HepG2 (cell line): ENCODE data around the gene MXRA7. TPM values are rescaled to one million over a fixed set of nuclear protein-coding genes. Genes with fewer than 3 reads are reported as not detected.

Experiments used
- JUND ChIP-seq: sonication (generic); formaldehyde crosslinking; IDR thresholded peaks from 2 replicates; pipeline ENCODE4 v1.8.0; 2022; ENCODE audit warnings: mild to moderate bottlenecking, missing genetic modification reagents
- MXD4 ChIP-seq: IDR thresholded peaks from 2 replicates; pipeline ENCODE4 v1.6.1; 2016; ENCODE audit warnings: mild to moderate bottlenecking, missing biosample characterization, missing genetic modification reagents
- MYNN ChIP-seq: sonication (generic); formaldehyde crosslinking; IDR thresholded peaks from 2 replicates; pipeline ENCODE4 v1.4.0; 2020; ENCODE audit warnings: mild to moderate bottlenecking, low read depth, missing genetic modification reagents
- RBM39 ChIP-seq: fragments of 200-400 bp; formaldehyde crosslinking; IDR thresholded peaks from one replicate; pipeline ENCODE4 v1.6.1; 2018; ENCODE audit warnings: antibody characterized with exemption, mild to moderate bottlenecking, low read depth, low read length; ENCODE audit not compliant: poor library complexity, severe bottlenecking
- ZNF205 ChIP-seq: IDR thresholded peaks from 2 replicates; pipeline ENCODE4 v1.6.1; 2018; ENCODE audit warnings: missing biosample characterization, missing genetic modification reagents
- ZNF510 ChIP-seq: sonication (generic); formaldehyde crosslinking; IDR thresholded peaks from 2 replicates; pipeline ENCODE4 v1.4.0; 2020; ENCODE audit warnings: low read depth, mild to moderate bottlenecking, missing genetic modification reagents
- ZNF703 ChIP-seq: sonication (generic); formaldehyde crosslinking; IDR thresholded peaks from 2 replicates; pipeline ENCODE4 v1.5.1; 2020; ENCODE audit warnings: missing genetic modification reagents, mild to moderate bottlenecking, moderate library complexity, borderline replicate concordance
- ZNF780A ChIP-seq: sonication (generic); formaldehyde crosslinking; IDR thresholded peaks from 2 replicates; pipeline ENCODE4 v1.8.0; 2022; ENCODE audit warnings: mild to moderate bottlenecking, missing genetic modification reagents, moderate library complexity
- polyA plus RNA-seq, 8 experiments: library from polyadenylated mRNA; depleted of rRNA in 3 of 8; stranded (reverse) in 7 of 8; unstranded in 1 of 8; fragments of >200 nt; fragmentation: Illumina TruSeq in 4 of 8; extraction: Trizol in 4 of 8; gene quantifications; 2 replicates each; pipeline versions ENCODE4 v1.2.1 to v1.2.3, GENCODE V29; 2011 to 2016; ENCODE audit warnings: low read depth in 4 of 8, missing spikeins in 1 of 8, mixed read lengths in 1 of 8; ENCODE audit not compliant: insufficient read depth in 1 of 8
- total RNA-seq, 5 experiments: library from RNA; depleted of rRNA; stranded (reverse); fragments of >200 nt; fragmentation: Illumina TruSeq; extraction: Trizol; gene quantifications; 2 replicates each; pipeline ENCODE4 v1.2.3, GENCODE V29; 2016; ENCODE audit warnings: low read depth in 1 of 5
- TF ChIP-seq, protein P1 (sequence below): sonication (generic); formaldehyde crosslinking; IDR thresholded peaks from 2 replicates; pipeline ENCODE4 v1.8.0; 2022; ENCODE audit warnings: missing genetic modification reagents, mild to moderate bottlenecking, borderline replicate concordance
- TF ChIP-seq, protein P2 (sequence below): sonication (generic); formaldehyde crosslinking; IDR thresholded peaks from 2 replicates; pipeline ENCODE4 v1.8.1; 2022; ENCODE audit warnings: mild to moderate bottlenecking, missing genetic modification reagents
- TF ChIP-seq, protein P3 (sequence below): sonication (generic); formaldehyde crosslinking; IDR thresholded peaks from 2 replicates; pipeline ENCODE4 v1.9.0; 2021; ENCODE audit warnings: missing genetic modification reagents, borderline replicate concordance
- TF ChIP-seq, protein P4 (sequence below): sonication (generic); formaldehyde crosslinking; IDR thresholded peaks from 2 replicates; pipeline ENCODE4 v1.5.1; 2020; ENCODE audit warnings: missing genetic modification reagents, mild to moderate bottlenecking, borderline replicate concordance
- TF ChIP-seq, protein P5 (sequence below): sonication (generic); formaldehyde crosslinking; IDR thresholded peaks from 2 replicates; pipeline ENCODE4 v1.9.0; 2021; ENCODE audit warnings: missing genetic modification reagents, borderline replicate concordance
- TF ChIP-seq, protein P6 (sequence below): sonication (generic); formaldehyde crosslinking; IDR thresholded peaks from 2 replicates; pipeline ENCODE4 v1.5.0; 2020; ENCODE audit warnings: missing genetic modification reagents

The MXRA7 gene
- total and polyA plus RNA-seq, 2 of the 13 experiments (the other 11 are each of a cell fraction or from before 2014, with no cell fraction given) = 44.8 to 112 TPM

DNA sequence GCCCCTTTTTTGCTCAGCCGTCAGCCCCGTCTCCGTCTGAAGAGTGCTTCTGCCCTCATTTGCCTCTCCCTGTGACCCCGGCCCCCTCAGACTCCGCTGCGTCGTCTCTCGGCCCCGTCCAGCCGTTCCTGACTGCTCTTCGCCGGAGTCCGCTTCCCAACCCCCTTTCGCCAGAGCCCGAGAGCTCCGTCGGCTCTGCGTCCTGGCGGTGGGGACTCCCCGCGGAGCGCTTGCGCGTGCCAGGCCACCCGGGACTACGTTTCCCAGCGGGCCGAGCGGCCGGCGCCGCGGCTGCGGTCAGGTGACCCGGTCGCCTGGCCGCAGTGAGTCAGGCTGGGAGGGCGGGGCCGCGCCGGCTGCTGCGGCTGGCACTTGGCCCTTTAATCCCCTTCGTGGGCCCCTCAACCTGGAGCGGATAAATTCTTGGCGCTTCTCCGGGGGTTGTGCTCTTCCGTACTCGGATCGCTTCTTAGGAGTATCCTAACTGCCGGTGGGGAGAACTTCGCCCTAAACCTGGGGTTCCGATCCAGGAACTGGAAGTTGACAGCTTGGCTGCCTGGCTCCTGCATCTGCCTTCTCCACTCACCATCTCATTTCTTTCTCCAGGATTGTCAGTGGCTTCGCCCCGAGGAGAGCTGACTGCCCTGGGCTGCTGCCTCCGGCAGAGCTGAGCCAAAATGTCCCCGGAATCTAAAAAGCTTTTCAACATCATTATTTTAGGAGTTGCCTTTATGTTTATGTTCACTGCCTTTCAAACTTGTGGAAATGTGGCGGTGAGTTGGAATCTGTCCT lies 27.1 kb upstream of the MXRA7 start, which contains the start of gene MFSD11 (continued):
- TF ChIP-seq, protein P1, sequence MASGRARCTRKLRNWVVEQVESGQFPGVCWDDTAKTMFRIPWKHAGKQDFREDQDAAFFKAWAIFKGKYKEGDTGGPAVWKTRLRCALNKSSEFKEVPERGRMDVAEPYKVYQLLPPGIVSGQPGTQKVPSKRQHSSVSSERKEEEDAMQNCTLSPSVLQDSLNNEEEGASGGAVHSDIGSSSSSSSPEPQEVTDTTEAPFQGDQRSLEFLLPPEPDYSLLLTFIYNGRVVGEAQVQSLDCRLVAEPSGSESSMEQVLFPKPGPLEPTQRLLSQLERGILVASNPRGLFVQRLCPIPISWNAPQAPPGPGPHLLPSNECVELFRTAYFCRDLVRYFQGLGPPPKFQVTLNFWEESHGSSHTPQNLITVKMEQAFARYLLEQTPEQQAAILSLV (CRISPR knock-in tag) = no peak; the same call in none of the 2 replicates
- TF ChIP-seq, protein P2, sequence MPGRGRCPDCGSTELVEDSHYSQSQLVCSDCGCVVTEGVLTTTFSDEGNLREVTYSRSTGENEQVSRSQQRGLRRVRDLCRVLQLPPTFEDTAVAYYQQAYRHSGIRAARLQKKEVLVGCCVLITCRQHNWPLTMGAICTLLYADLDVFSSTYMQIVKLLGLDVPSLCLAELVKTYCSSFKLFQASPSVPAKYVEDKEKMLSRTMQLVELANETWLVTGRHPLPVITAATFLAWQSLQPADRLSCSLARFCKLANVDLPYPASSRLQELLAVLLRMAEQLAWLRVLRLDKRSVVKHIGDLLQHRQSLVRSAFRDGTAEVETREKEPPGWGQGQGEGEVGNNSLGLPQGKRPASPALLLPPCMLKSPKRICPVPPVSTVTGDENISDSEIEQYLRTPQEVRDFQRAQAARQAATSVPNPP (CRISPR knock-in tag) = no peak
- TF ChIP-seq RBM39 (no peak), ZNF703 (CRISPR knock-in tag) (no peak), ZNF510 (CRISPR knock-in tag) (peak; percentile 76), ZNF780A (peak; percentile 15; the same call in 1 of the 2 replicates), ZNF205 (CRISPR knock-in tag) (peak; percentile 67; the same call in 1 of the 2 replicates), MXD4 (CRISPR knock-in tag) (peak; percentile 77; the same call in 1 of the 2 replicates), JUND (no peak; the same call in none of the 2 replicates), MYNN (no peak; the same call in 1 of the 2 replicates)
- TF ChIP-seq, protein P3, sequence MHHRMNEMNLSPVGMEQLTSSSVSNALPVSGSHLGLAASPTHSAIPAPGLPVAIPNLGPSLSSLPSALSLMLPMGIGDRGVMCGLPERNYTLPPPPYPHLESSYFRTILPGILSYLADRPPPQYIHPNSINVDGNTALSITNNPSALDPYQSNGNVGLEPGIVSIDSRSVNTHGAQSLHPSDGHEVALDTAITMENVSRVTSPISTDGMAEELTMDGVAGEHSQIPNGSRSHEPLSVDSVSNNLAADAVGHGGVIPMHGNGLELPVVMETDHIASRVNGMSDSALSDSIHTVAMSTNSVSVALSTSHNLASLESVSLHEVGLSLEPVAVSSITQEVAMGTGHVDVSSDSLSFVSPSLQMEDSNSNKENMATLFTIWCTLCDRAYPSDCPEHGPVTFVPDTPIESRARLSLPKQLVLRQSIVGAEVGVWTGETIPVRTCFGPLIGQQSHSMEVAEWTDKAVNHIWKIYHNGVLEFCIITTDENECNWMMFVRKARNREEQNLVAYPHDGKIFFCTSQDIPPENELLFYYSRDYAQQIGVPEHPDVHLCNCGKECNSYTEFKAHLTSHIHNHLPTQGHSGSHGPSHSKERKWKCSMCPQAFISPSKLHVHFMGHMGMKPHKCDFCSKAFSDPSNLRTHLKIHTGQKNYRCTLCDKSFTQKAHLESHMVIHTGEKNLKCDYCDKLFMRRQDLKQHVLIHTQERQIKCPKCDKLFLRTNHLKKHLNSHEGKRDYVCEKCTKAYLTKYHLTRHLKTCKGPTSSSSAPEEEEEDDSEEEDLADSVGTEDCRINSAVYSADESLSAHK = no peak
- TF ChIP-seq, protein P4, sequence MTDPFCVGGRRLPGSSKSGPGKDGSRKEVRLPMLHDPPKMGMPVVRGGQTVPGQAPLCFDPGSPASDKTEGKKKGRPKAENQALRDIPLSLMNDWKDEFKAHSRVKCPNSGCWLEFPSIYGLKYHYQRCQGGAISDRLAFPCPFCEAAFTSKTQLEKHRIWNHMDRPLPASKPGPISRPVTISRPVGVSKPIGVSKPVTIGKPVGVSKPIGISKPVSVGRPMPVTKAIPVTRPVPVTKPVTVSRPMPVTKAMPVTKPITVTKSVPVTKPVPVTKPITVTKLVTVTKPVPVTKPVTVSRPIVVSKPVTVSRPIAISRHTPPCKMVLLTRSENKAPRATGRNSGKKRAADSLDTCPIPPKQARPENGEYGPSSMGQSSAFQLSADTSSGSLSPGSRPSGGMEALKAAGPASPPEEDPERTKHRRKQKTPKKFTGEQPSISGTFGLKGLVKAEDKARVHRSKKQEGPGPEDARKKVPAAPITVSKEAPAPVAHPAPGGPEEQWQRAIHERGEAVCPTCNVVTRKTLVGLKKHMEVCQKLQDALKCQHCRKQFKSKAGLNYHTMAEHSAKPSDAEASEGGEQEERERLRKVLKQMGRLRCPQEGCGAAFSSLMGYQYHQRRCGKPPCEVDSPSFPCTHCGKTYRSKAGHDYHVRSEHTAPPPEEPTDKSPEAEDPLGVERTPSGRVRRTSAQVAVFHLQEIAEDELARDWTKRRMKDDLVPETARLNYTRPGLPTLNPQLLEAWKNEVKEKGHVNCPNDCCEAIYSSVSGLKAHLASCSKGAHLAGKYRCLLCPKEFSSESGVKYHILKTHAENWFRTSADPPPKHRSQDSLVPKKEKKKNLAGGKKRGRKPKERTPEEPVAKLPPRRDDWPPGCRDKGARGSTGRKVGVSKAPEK = no peak
- TF ChIP-seq, protein P5, sequence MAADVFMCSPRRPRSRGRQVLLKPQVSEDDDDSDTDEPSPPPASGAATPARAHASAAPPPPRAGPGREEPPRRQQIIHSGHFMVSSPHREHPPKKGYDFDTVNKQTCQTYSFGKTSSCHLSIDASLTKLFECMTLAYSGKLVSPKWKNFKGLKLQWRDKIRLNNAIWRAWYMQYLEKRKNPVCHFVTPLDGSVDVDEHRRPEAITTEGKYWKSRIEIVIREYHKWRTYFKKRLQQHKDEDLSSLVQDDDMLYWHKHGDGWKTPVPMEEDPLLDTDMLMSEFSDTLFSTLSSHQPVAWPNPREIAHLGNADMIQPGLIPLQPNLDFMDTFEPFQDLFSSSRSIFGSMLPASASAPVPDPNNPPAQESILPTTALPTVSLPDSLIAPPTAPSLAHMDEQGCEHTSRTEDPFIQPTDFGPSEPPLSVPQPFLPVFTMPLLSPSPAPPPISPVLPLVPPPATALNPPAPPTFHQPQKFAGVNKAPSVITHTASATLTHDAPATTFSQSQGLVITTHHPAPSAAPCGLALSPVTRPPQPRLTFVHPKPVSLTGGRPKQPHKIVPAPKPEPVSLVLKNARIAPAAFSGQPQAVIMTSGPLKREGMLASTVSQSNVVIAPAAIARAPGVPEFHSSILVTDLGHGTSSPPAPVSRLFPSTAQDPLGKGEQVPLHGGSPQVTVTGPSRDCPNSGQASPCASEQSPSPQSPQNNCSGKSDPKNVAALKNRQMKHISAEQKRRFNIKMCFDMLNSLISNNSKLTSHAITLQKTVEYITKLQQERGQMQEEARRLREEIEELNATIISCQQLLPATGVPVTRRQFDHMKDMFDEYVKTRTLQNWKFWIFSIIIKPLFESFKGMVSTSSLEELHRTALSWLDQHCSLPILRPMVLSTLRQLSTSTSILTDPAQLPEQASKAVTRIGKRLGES = no peak
- TF ChIP-seq, protein P6, sequence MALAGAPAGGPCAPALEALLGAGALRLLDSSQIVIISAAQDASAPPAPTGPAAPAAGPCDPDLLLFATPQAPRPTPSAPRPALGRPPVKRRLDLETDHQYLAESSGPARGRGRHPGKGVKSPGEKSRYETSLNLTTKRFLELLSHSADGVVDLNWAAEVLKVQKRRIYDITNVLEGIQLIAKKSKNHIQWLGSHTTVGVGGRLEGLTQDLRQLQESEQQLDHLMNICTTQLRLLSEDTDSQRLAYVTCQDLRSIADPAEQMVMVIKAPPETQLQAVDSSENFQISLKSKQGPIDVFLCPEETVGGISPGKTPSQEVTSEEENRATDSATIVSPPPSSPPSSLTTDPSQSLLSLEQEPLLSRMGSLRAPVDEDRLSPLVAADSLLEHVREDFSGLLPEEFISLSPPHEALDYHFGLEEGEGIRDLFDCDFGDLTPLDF (CRISPR knock-in tag) = peak; percentile 82; the same call in 1 of the 2 replicates
